Measurements from ENCODE around the gene ASB13. TPM values are rescaled to one million over a fixed set of nuclear protein-coding genes. Genes with fewer than 3 reads are reported as not detected.

ASB13 gene
- total RNA-seq, 1 experiment from 2014 or later, result 25.9 TPM

GRCh38 chr10:5600908-5601307, 65.5 kb downstream of the ASB13 start (continued):
- no peak for TF ChIP-seq SIN3A (IDR thresholded peaks at IDR 0.05; ENCODE audit: low read depth)
- no peak for TF ChIP-seq ELF1 (IDR thresholded peaks at IDR 0.05; ENCODE audit: borderline replicate concordance, low read depth)
- TF ChIP-seq YY1 (IDR thresholded peaks at IDR 0.05; ENCODE audit: extremely low read depth, insufficient replicate concordance, low read depth, low read length), result no peak
- TF ChIP-seq MAX (IDR thresholded peaks at IDR 0.05), result no peak
- TF ChIP-seq, protein P1, sequence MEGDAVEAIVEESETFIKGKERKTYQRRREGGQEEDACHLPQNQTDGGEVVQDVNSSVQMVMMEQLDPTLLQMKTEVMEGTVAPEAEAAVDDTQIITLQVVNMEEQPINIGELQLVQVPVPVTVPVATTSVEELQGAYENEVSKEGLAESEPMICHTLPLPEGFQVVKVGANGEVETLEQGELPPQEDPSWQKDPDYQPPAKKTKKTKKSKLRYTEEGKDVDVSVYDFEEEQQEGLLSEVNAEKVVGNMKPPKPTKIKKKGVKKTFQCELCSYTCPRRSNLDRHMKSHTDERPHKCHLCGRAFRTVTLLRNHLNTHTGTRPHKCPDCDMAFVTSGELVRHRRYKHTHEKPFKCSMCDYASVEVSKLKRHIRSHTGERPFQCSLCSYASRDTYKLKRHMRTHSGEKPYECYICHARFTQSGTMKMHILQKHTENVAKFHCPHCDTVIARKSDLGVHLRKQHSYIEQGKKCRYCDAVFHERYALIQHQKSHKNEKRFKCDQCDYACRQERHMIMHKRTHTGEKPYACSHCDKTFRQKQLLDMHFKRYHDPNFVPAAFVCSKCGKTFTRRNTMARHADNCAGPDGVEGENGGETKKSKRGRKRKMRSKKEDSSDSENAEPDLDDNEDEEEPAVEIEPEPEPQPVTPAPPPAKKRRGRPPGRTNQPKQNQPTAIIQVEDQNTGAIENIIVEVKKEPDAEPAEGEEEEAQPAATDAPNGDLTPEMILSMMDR (IDR thresholded peaks at IDR 0.05 in 2 of 3, conservative IDR thresholded peaks at IDR 0.05 in 1 of 3; ENCODE audit: borderline replicate concordance in 1 of 3, insufficient read depth in 1 of 3, low read depth in 2 of 3, low read length in 2 of 3), result no peak
- no peak for TF ChIP-seq JUND (IDR thresholded peaks at IDR 0.05)

DNA sequence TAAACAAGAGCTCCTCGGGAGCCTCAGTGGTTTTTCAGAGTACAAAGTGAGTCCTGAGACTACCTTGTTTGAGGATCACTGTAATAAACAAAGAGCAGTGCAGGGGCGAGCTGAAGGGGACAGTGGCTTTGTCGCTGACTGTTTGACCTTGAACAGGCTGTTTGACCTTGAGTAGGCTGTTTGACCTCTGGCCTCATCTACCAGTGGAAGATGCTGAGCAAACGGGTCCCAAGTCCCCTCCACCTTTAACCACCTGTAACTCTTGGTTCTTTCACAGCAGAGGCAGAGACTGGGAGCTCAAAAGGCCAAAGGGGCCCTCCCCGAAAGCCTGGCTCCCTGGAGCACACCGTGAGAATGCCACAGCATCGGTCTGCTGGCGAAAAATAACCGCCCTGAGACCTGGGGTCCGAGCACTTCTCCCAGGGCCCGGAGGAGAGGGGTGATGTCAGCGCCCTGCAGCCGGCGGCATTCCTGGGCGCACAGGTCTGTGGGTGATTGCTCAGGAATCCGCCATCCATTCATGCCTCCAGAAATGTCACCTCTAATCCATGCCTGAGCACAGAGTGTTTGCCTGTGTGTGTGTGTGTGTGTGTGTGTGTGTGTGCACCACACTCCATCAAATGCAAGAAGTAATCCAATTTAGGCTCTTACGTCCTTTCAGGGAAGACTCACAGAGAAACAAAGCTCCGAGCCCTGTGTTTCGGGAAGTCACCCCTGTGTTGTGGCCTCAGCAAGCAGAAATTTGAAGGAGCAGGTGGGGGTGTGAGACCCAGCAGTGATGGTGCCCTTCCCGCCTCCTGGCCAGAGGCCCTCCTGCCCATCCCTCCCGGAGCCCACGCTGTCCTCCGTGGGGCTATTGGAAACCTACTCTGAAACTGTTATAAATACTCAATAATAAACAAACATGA, 66.5 kb downstream of the ASB13 start:
- no peak overlapping the region for H3K4me2 ChIP-seq (ENCODE audit: low read length)
- BruUV-seq (replicated peaks), result no TSS peak
- H2AFZ ChIP-seq (ENCODE audit: low read depth, low read length, poor library complexity, severe bottlenecking), result no peak overlapping the region
- H3K4me3 ChIP-seq (replicated peaks in 1 of 2; ENCODE audit: low read depth in 1 of 2, low read length in 2 of 2), result no peak overlapping the region
- POLR2A ChIA-PET, result interaction anchor here (0.5 kb wide), 1 partner anchor 811 kb away, joined by 3 read pairs; no protein-coding TSS in a partner anchor
- no peaks in the 10 kb centered on the region for H3K79me2 ChIP-seq (ENCODE audit: insufficient read depth, low read length)
- RAD21 ChIA-PET (ENCODE audit: low non-redundant PET in 1 of 2, low total read pairs in 2 of 2, uncharacterized antibody in 2 of 2, unreplicated experiment in 2 of 2), result no interaction called here
- no peaks in the 10 kb centered on the region for H4K20me1 ChIP-seq (ENCODE audit: insufficient read depth)
- no peaks in the 10 kb centered on the region for H3K36me3 ChIP-seq (ENCODE audit: control insufficient read depth in 1 of 2, insufficient read depth in 2 of 2, low read length in 2 of 2)
- no peaks in the 10 kb centered on the region for H3K9me2 ChIP-seq (ENCODE audit: insufficient read depth)
- ATAC-seq (no peak), DNase-seq (ENCODE audit: low read depth, low spot score) (no peak)
- H3K9me3 ChIP-seq (ENCODE audit: control insufficient read depth in 1 of 2, insufficient read depth in 1 of 2, low read depth in 1 of 2, low read length in 2 of 2), result no peaks in the 10 kb centered on the region
- H3K9ac ChIP-seq (ENCODE audit: low read length), result no peak overlapping the region
- H3K27me3 ChIP-seq (ENCODE audit: insufficient read depth, low read length), result no peaks in the 10 kb centered on the region
- intact Hi-C loops (cut with micrococcal nuclease), result no loop called here
- H3K4me1 ChIP-seq (ENCODE audit: control insufficient read depth in 1 of 2, insufficient read depth in 2 of 2, low read length in 2 of 2), result peaks cover 5 to 27% of the 10 kb centered on the region in 2 experiments
- no peak overlapping the region for H3K27ac ChIP-seq (ENCODE audit: low read depth, low read length)
- CTCF ChIA-PET, result interaction anchor here (1.1 kb wide), 1 partner anchor 30 kb away, joined by 4 read pairs; no protein-coding TSS in a partner anchor
- TF ChIP-seq MAX (IDR thresholded peaks at IDR 0.05) (no peak), JUND (IDR thresholded peaks at IDR 0.05) (no peak), ZNF274 (IDR thresholded peaks at IDR 0.05; ENCODE audit: low read depth, low read length) (no peak), EGR1 (IDR thresholded peaks at IDR 0.05; ENCODE audit: low read depth) (no peak), SP1 (IDR thresholded peaks at IDR 0.05; ENCODE audit: low read depth) (no peak), EZH2phosphoT487 (IDR thresholded peaks at IDR 0.05; ENCODE audit: borderline replicate concordance) (no peak), RAD21 (IDR thresholded peaks at IDR 0.05; ENCODE audit: low read depth) (no peak), EZH2 (IDR thresholded peaks at IDR 0.05) (no peak), YY1 (IDR thresholded peaks at IDR 0.05; ENCODE audit: extremely low read depth, insufficient replicate concordance, low read depth, low read length) (no peak), CEBPB (IDR thresholded peaks at IDR 0.05; ENCODE audit: low read depth) (no peak)
- TF ChIP-seq, protein P2, sequence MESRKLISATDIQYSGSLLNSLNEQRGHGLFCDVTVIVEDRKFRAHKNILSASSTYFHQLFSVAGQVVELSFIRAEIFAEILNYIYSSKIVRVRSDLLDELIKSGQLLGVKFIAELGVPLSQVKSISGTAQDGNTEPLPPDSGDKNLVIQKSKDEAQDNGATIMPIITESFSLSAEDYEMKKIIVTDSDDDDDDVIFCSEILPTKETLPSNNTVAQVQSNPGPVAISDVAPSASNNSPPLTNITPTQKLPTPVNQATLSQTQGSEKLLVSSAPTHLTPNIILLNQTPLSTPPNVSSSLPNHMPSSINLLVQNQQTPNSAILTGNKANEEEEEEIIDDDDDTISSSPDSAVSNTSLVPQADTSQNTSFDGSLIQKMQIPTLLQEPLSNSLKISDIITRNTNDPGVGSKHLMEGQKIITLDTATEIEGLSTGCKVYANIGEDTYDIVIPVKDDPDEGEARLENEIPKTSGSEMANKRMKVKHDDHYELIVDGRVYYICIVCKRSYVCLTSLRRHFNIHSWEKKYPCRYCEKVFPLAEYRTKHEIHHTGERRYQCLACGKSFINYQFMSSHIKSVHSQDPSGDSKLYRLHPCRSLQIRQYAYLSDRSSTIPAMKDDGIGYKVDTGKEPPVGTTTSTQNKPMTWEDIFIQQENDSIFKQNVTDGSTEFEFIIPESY (IDR thresholded peaks at IDR 0.05; ENCODE audit: extremely low read depth, insufficient replicate concordance, low read length), result no peak
- TF ChIP-seq, protein P3, sequence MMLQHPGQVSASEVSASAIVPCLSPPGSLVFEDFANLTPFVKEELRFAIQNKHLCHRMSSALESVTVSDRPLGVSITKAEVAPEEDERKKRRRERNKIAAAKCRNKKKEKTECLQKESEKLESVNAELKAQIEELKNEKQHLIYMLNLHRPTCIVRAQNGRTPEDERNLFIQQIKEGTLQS (IDR thresholded peaks at IDR 0.05), result no peak
- TF ChIP-seq, protein P1 (IDR thresholded peaks at IDR 0.05 in 2 of 3, conservative IDR thresholded peaks at IDR 0.05 in 1 of 3; ENCODE audit: borderline replicate concordance in 1 of 3, insufficient read depth in 1 of 3, low read depth in 2 of 3, low read length in 2 of 3), result no peak

All from HCT116 (cell line).